ENCODE measurements around the gene RYR3. TPM values are rescaled to one million over a fixed set of nuclear protein-coding genes. Genes with fewer than 3 reads are reported as not detected.

Gene RYR3
- total RNA-seq, 1 donor from 2014 or later = under 0.01 TPM

DNA sequence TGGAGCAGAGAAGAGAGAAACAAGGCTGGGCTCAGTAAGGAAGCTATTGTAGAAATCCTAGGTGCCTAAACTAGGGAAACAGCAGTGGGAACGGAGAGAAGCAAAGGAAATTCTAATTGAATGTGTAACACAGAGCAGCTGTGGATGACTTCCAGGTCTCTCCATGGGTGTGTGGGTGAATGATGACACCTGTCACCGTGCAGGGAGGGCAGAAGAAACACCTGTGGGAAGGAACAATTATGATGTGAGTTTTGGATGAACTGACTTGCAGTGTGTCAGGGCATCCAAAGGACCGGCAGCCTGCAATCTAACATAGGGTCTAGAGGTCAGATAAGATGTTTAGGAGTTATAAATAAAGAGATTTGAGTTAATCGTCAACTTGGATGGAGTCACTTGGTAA is 144.2 kb downstream of the RYR3 start:
- no peak for DNase-seq (ENCODE audit: low read depth)
- TF ChIP-seq CTCF (IDR thresholded peaks at IDR 0.05; ENCODE audit: insufficient read depth, low read length, severe bottlenecking) = no peak
- no peaks in the 10 kb centered on the region for H3K27me3 ChIP-seq (ENCODE audit: control insufficient read depth, insufficient read depth, low read length)
- no peak overlapping the region for H3K4me3 ChIP-seq (ENCODE audit: low read depth, low read length)
- FAIRE-seq = no peak
- no peaks in the 10 kb centered on the region for H3K36me3 ChIP-seq (ENCODE audit: control insufficient read depth, insufficient read depth, low read length)

DNA sequence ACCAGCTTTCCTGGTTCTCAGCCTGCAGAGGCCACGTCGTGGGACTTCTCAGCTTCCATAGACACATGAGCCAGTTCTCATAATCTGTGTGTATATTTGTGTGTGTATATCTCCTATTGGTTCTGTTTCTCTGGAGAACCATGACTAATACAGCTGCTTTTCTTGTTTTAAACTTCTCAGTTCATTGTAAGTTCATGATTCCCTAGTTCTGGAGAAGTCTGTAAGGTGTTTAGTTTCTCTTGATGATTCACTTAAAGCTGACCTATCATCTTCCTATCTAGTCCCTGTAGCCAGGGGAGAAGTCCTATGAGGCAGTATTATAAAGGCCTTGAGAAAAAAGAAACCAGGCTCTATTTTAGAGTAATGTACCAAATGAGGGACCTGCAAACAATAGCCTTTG is 147.7 kb downstream of the RYR3 start:
- Histone ChIP-seq H3K27me3 (ENCODE audit: control insufficient read depth, insufficient read depth, low read length) (no peaks in the 10 kb centered on the region), H3K36me3 (ENCODE audit: control insufficient read depth, insufficient read depth, low read length) (no peaks in the 10 kb centered on the region), H3K4me3 (ENCODE audit: low read depth, low read length) (no peak overlapping the region)
- TF ChIP-seq CTCF (IDR thresholded peaks at IDR 0.05; ENCODE audit: insufficient read depth, low read length, severe bottlenecking) = no peak
- FAIRE-seq (peak; percentile 92), DNase-seq (ENCODE audit: low read depth) (peak; percentile 92)

- DNase-seq (ENCODE audit: low read depth) (peak; percentile 94), FAIRE-seq (no peak)
- Histone ChIP-seq H3K4me3 (ENCODE audit: low read depth, low read length) (no peak overlapping the region), H3K36me3 (ENCODE audit: control insufficient read depth, insufficient read depth, low read length) (no peaks in the 10 kb centered on the region), H3K27me3 (ENCODE audit: control insufficient read depth, insufficient read depth, low read length) (no peaks in the 10 kb centered on the region)
- no peak for TF ChIP-seq CTCF (IDR thresholded peaks at IDR 0.05; ENCODE audit: insufficient read depth, low read length, severe bottlenecking)
Observed at GRCh38 chr15:33460166-33460805, 149.5 kb downstream of the RYR3 start.

GRCh38 chr15:33461671-33462070 is 150.9 kb downstream of the RYR3 start:
- no peak overlapping the region for H3K4me3 ChIP-seq (ENCODE audit: low read depth, low read length)
- H3K36me3 ChIP-seq (ENCODE audit: control insufficient read depth, insufficient read depth, low read length) = no peaks in the 10 kb centered on the region
- H3K27me3 ChIP-seq (ENCODE audit: control insufficient read depth, insufficient read depth, low read length) = no peaks in the 10 kb centered on the region
- FAIRE-seq (no peak), DNase-seq (ENCODE audit: low read depth) (no peak)
- no peak for TF ChIP-seq CTCF (IDR thresholded peaks at IDR 0.05; ENCODE audit: insufficient read depth, low read length, severe bottlenecking)

DNA sequence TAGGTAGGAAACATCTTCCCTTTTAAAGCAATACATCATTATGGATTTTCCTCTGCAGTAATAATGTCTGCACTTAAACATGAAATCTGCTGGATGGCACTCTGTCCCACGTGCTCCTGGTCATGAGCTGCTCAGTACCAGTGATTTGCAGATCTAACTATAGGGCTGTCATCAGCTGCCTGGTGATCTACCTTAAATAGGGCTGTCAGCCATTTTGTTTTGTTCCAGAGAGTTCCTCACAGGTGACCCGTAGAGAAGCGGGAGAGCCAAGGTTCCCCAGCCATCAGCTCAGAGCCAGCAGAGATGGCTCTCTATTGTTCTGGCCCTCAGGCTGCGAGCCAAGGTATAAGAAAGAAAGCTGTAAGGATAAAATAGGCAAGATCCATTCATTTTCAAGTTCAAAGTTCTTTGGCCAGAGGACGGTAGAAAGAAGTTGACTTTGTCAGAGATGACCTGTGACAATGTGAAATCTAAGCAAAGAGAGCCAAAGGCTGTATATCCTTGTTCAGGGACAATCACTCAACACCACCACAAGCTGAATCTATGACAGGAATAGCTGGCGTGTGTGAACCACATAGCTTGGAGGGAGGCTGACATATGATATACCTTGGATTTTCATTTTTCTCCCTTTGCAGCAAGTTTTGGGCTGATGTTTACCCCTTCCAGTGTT is 156.5 kb downstream of the RYR3 start:
- Histone ChIP-seq H3K36me3 (ENCODE audit: control insufficient read depth, insufficient read depth, low read length) (no peaks in the 10 kb centered on the region), H3K4me3 (ENCODE audit: low read depth, low read length) (no peak overlapping the region), H3K27me3 (ENCODE audit: control insufficient read depth, insufficient read depth, low read length) (no peaks in the 10 kb centered on the region)
- FAIRE-seq = peak; percentile 62
- no peak for TF ChIP-seq CTCF (IDR thresholded peaks at IDR 0.05; ENCODE audit: insufficient read depth, low read length, severe bottlenecking)
- no peak for DNase-seq (ENCODE audit: low read depth)

DNA sequence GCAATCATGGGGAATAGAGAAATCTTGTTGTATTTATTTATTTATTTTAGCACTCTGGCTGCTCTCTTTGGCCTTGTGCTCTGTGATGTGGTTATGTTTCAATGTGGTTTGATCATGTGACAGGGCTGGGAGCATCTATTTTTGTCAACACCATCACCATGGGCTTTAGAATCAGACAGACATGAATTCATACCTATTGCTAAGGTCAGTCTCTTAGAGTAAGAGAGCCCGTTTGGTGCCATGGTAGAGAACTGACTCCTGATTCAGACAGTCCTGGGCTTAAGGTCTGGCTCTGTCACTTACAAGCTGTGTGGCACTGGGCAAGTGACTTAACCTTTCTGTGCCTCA is 157.0 kb downstream of the RYR3 start:
- no peak for DNase-seq (ENCODE audit: low read depth)
- no peak for TF ChIP-seq CTCF (IDR thresholded peaks at IDR 0.05; ENCODE audit: insufficient read depth, low read length, severe bottlenecking)

More for the DNA sequence above, 157.0 kb downstream of the RYR3 start:
- Histone ChIP-seq H3K27me3 (ENCODE audit: control insufficient read depth, insufficient read depth, low read length) (no peaks in the 10 kb centered on the region), H3K4me3 (ENCODE audit: low read depth, low read length) (no peak overlapping the region), H3K36me3 (ENCODE audit: control insufficient read depth, insufficient read depth, low read length) (no peaks in the 10 kb centered on the region)
- FAIRE-seq = no peak
